Thoracic aorta (tissue), 2 donors: ENCODE results near the gene PLD6. TPM values are rescaled to one million over a fixed set of nuclear protein-coding genes. Genes with fewer than 3 reads are reported as not detected.
"Not testable (repeated sequence)": the region's sequence is repeated elsewhere in the genome, so short reads cannot be mapped to it uniquely, and the experiment has no call there.

Experiments used
- ATAC-seq: fragments of 150-250 bp; one replicate; pipeline ENCODE4 v1.8.0; 2017; ENCODE audit warnings: low read depth; ENCODE audit not compliant: insufficient number of reproducible peaks, low FRiP score
- DNase-seq: peaks from one replicate; pipeline ENCODE4 v3.0.0-alpha.2; 2020; ENCODE audit warnings: low spot score
- H3K27ac ChIP-seq, 2 donors: fragments of 200-600 bp; sonication (generic); 1 replicate in 1 of 2; 2 replicates in 1 of 2; pipeline ENCODE4 v1.5.1; 2016; ENCODE audit warnings: mild to moderate bottlenecking in 2 of 2, moderate library complexity in 2 of 2
- H3K27me3 ChIP-seq: fragments of 200-600 bp; sonication (generic); replicated peaks from 2 replicates; pipeline ENCODE4 v1.6.0; 2016; ENCODE audit warnings: mild to moderate bottlenecking; ENCODE audit not compliant: insufficient read depth
- H3K36me3 ChIP-seq: fragments of 200-600 bp; sonication (generic); one replicate; pipeline ENCODE4 v1.5.1; 2016
- H3K4me1 ChIP-seq, 2 donors: fragments of 200-600 bp; sonication (generic); 1 replicate in 1 of 2; 2 replicates in 1 of 2; pipeline versions ENCODE4 v1.5.1 to v1.6.0; 2016; ENCODE audit warnings: low read depth in 2 of 2, mild to moderate bottlenecking in 1 of 2; ENCODE audit not compliant: control insufficient read depth in 1 of 2
- H3K4me3 ChIP-seq: fragments of 200-600 bp; sonication (generic); 2 replicates; pipeline ENCODE4 v1.5.1; 2016; ENCODE audit warnings: mild to moderate bottlenecking
- H3K9me3 ChIP-seq: fragments of 200-600 bp; sonication (generic); 2 replicates; pipeline ENCODE4 v1.5.1; 2016
- CTCF ChIP-seq: fragments of 200-600 bp; sonication (generic); IDR thresholded peaks from one replicate; pipeline ENCODE4 v1.5.1; 2019; ENCODE audit warnings: antibody characterized with exemption
- total RNA-seq, 2 donors: library from RNA; depleted of rRNA; stranded (reverse); fragments of >200 nt; gene quantifications; one replicate each; pipeline versions ENCODE4 v1.1.0 to v1.2.3, GENCODE V29; 2016

PLD6 gene
- total RNA-seq, 2 donors from 2014 or later: 0.68 to 5.5 TPM

- Histone ChIP-seq H3K9me3 (no peaks in the 10 kb centered on the region), H3K27me3 (no peaks in the 10 kb centered on the region), H3K4me1 (no peaks in the 10 kb centered on the region), H3K27ac (no peak overlapping the region), H3K36me3 (peaks cover 89% of the 10 kb centered on the region), H3K4me3 (no peak overlapping the region)
- DNase-seq: no peak
- ATAC-seq: no peak
- no peak for TF ChIP-seq CTCF
These were observed 44.4 kb downstream of the PLD6 start for GRCh38 chr17:17161759-17162158.

GRCh38 chr17:17161121-17161520 lies 45.0 kb downstream of the PLD6 start:
- H3K4me3 ChIP-seq: no peak overlapping the region
- peaks cover 0 to 5% of the 10 kb centered on the region in 2 donors for H3K4me1 ChIP-seq
- no peak overlapping the region for H3K27ac ChIP-seq
- peaks cover 89% of the 10 kb centered on the region for H3K36me3 ChIP-seq
- no peaks in the 10 kb centered on the region for H3K9me3 ChIP-seq
- TF ChIP-seq CTCF: no peak
- no peaks in the 10 kb centered on the region for H3K27me3 ChIP-seq
- no peak for ATAC-seq
- no peak for DNase-seq

GRCh38 chr17:17159571-17159970 lies 46.6 kb downstream of the PLD6 start:
- DNase-seq (no peak), ATAC-seq (no peak)
- Histone ChIP-seq H3K4me3 (no peak overlapping the region), H3K4me1 (peaks cover 0 to 10% of the 10 kb centered on the region in 2 donors), H3K36me3 (peaks cover 91% of the 10 kb centered on the region), H3K27ac (no peak overlapping the region), H3K9me3 (no peaks in the 10 kb centered on the region), H3K27me3 (no peaks in the 10 kb centered on the region)
- TF ChIP-seq CTCF: no peak

- ATAC-seq, DNase-seq, H3K4me1 ChIP-seq, H3K27ac ChIP-seq, H3K4me3 ChIP-seq, H3K9me3 ChIP-seq, H3K27me3 ChIP-seq: not testable (repeated sequence)
- H3K36me3 ChIP-seq: peaks cover 91% of the 10 kb centered on the region
These were observed 47.6 kb downstream of the PLD6 start for GRCh38 chr17:17158506-17158905.

- H3K4me1 ChIP-seq: peaks cover 7 to 19% of the 10 kb centered on the region in 2 donors
- H3K27me3 ChIP-seq: no peaks in the 10 kb centered on the region
- H3K9me3 ChIP-seq: no peaks in the 10 kb centered on the region
- no peak overlapping the region for H3K4me3 ChIP-seq
- H3K36me3 ChIP-seq: peaks cover 81% of the 10 kb centered on the region
- TF ChIP-seq CTCF: no peak
- ATAC-seq (no peak), DNase-seq (no peak)
- no peak overlapping the region for H3K27ac ChIP-seq
These were observed 49.1 kb downstream of the PLD6 start for GRCh38 chr17:17157041-17157440.

GRCh38 chr17:17156511-17156910 lies 49.6 kb downstream of the PLD6 start:
- ATAC-seq (no peak), DNase-seq (no peak)
- H3K27me3 ChIP-seq: no peaks in the 10 kb centered on the region
- no peaks in the 10 kb centered on the region for H3K9me3 ChIP-seq
- no peak for TF ChIP-seq CTCF
- no peak overlapping the region for H3K4me3 ChIP-seq
- H3K27ac ChIP-seq: no peak overlapping the region
- peaks cover 11 to 24% of the 10 kb centered on the region in 2 donors for H3K4me1 ChIP-seq
- H3K36me3 ChIP-seq: peaks cover 76% of the 10 kb centered on the region
